ENCODE measurements around the gene GTPBP3. TPM values are rescaled to one million over a fixed set of nuclear protein-coding genes. Genes with fewer than 3 reads are reported as not detected.
A peak's percentile ranks its signal among the peaks of the same experiment; 100 is the strongest.

The GTPBP3 gene
- total and polyA plus RNA-seq, 2 of the 13 experiments (the other 11 are each of a cell fraction or from before 2014, with no cell fraction given): 17.5 to 30.0 TPM

- TF ChIP-seq, protein P1, sequence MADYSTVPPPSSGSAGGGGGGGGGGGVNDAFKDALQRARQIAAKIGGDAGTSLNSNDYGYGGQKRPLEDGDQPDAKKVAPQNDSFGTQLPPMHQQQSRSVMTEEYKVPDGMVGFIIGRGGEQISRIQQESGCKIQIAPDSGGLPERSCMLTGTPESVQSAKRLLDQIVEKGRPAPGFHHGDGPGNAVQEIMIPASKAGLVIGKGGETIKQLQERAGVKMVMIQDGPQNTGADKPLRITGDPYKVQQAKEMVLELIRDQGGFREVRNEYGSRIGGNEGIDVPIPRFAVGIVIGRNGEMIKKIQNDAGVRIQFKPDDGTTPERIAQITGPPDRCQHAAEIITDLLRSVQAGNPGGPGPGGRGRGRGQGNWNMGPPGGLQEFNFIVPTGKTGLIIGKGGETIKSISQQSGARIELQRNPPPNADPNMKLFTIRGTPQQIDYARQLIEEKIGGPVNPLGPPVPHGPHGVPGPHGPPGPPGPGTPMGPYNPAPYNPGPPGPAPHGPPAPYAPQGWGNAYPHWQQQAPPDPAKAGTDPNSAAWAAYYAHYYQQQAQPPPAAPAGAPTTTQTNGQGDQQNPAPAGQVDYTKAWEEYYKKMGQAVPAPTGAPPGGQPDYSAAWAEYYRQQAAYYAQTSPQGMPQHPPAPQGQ (CRISPR knock-in tag; IDR thresholded peaks at IDR 0.05; ENCODE audit: borderline replicate concordance): no peak
- TF ChIP-seq MNT (IDR thresholded peaks at IDR 0.05): no peak
- TF ChIP-seq ZBTB42 (CRISPR knock-in tag; IDR thresholded peaks at IDR 0.05): no peak
- TF ChIP-seq ZNF598 (CRISPR knock-in tag; IDR thresholded peaks at IDR 0.05; ENCODE audit: borderline replicate concordance): no peak
- no peak for TF ChIP-seq SNAI1 (CRISPR knock-in tag; IDR thresholded peaks at IDR 0.05; ENCODE audit: borderline replicate concordance)
- no peak for TF ChIP-seq ZKSCAN5 (CRISPR knock-in tag; IDR thresholded peaks at IDR 0.05)
- no peak for TF ChIP-seq ZBTB7A (CRISPR knock-in tag; IDR thresholded peaks at IDR 0.05)
- TF ChIP-seq MIXL1 (CRISPR knock-in tag; IDR thresholded peaks at IDR 0.05): no peak
- no peak for TF ChIP-seq ZNF75D (CRISPR knock-in tag; IDR thresholded peaks at IDR 0.05; ENCODE audit: borderline replicate concordance)
- TF ChIP-seq NFKB2 (CRISPR knock-in tag; IDR thresholded peaks at IDR 0.05; ENCODE audit: borderline replicate concordance): 0 out of 2 replicates have a peak, but pooled peaks have one; percentile 5
- no peak for TF ChIP-seq SRSF1 (optimal IDR thresholded peaks at IDR 0.05; ENCODE audit: low read depth, low read length)
- no peak for TF ChIP-seq ISL2 (CRISPR knock-in tag; IDR thresholded peaks at IDR 0.05)
- TF ChIP-seq MTF1 (CRISPR knock-in tag; IDR thresholded peaks at IDR 0.05): no peak
- no peak for TF ChIP-seq ZSCAN22 (CRISPR knock-in tag; IDR thresholded peaks at IDR 0.05)
- TF ChIP-seq, protein P2, sequence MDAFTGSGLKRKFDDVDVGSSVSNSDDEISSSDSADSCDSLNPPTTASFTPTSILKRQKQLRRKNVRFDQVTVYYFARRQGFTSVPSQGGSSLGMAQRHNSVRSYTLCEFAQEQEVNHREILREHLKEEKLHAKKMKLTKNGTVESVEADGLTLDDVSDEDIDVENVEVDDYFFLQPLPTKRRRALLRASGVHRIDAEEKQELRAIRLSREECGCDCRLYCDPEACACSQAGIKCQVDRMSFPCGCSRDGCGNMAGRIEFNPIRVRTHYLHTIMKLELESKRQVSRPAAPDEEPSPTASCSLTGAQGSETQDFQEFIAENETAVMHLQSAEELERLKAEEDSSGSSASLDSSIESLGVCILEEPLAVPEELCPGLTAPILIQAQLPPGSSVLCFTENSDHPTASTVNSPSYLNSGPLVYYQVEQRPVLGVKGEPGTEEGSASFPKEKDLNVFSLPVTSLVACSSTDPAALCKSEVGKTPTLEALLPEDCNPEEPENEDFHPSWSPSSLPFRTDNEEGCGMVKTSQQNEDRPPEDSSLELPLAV (CRISPR knock-in tag; conservative IDR thresholded peaks at IDR 0.05; ENCODE audit: low read depth): no peak
- TF ChIP-seq, protein P3, sequence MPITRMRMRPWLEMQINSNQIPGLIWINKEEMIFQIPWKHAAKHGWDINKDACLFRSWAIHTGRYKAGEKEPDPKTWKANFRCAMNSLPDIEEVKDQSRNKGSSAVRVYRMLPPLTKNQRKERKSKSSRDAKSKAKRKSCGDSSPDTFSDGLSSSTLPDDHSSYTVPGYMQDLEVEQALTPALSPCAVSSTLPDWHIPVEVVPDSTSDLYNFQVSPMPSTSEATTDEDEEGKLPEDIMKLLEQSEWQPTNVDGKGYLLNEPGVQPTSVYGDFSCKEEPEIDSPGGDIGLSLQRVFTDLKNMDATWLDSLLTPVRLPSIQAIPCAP (CRISPR knock-in tag; IDR thresholded peaks at IDR 0.05; ENCODE audit: low read depth): no peak
- no peak for TF ChIP-seq ZNF33B (CRISPR knock-in tag; IDR thresholded peaks at IDR 0.05)
- TF ChIP-seq, protein P4, sequence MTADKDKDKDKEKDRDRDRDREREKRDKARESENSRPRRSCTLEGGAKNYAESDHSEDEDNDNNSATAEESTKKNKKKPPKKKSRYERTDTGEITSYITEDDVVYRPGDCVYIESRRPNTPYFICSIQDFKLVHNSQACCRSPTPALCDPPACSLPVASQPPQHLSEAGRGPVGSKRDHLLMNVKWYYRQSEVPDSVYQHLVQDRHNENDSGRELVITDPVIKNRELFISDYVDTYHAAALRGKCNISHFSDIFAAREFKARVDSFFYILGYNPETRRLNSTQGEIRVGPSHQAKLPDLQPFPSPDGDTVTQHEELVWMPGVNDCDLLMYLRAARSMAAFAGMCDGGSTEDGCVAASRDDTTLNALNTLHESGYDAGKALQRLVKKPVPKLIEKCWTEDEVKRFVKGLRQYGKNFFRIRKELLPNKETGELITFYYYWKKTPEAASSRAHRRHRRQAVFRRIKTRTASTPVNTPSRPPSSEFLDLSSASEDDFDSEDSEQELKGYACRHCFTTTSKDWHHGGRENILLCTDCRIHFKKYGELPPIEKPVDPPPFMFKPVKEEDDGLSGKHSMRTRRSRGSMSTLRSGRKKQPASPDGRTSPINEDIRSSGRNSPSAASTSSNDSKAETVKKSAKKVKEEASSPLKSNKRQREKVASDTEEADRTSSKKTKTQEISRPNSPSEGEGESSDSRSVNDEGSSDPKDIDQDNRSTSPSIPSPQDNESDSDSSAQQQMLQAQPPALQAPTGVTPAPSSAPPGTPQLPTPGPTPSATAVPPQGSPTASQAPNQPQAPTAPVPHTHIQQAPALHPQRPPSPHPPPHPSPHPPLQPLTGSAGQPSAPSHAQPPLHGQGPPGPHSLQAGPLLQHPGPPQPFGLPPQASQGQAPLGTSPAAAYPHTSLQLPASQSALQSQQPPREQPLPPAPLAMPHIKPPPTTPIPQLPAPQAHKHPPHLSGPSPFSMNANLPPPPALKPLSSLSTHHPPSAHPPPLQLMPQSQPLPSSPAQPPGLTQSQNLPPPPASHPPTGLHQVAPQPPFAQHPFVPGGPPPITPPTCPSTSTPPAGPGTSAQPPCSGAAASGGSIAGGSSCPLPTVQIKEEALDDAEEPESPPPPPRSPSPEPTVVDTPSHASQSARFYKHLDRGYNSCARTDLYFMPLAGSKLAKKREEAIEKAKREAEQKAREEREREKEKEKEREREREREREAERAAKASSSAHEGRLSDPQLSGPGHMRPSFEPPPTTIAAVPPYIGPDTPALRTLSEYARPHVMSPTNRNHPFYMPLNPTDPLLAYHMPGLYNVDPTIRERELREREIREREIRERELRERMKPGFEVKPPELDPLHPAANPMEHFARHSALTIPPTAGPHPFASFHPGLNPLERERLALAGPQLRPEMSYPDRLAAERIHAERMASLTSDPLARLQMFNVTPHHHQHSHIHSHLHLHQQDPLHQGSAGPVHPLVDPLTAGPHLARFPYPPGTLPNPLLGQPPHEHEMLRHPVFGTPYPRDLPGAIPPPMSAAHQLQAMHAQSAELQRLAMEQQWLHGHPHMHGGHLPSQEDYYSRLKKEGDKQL (CRISPR knock-in tag; IDR thresholded peaks at IDR 0.05; ENCODE audit: low read depth): no peak
Observed at GRCh38 chr19:17337675-17338432, 501 bp downstream of the GTPBP3 start (continued).
